ENCODE data around the gene YPEL4. TPM values are rescaled to one million over a fixed set of nuclear protein-coding genes. Genes with fewer than 3 reads are reported as not detected.

YPEL4 gene
- total RNA-seq, 3 donors from 2014 or later (not counting 1 experiment from before 2014, with no cell fraction given): 1.2 to 1.3 (median 1.2) TPM

GRCh38 chr11:57651408-57651807 lies 1.7 kb upstream of the YPEL4 start:
- intact Hi-C loops (cut with micrococcal nuclease): no loop called here
- Histone ChIP-seq H3K27ac (ENCODE audit: low read length) (no peak overlapping the region), H3K27me3 (ENCODE audit: control insufficient read depth, insufficient read depth, low read length) (peaks cover 26% of the 10 kb centered on the region), H3K36me3 (ENCODE audit: control insufficient read depth, insufficient read depth, low read length) (no peaks in the 10 kb centered on the region), H3K9me3 (ENCODE audit: control insufficient read depth, insufficient read depth, low read length) (no peaks in the 10 kb centered on the region), H3K4me3 (ENCODE audit: low read length) (no peak overlapping the region), H3K4me1 (ENCODE audit: control insufficient read depth, insufficient read depth, low read length) (peaks cover 30% of the 10 kb centered on the region)
- Mint-ChIP-seq H3K4me3 (peak overlapping the region; percentile 13), H3K9me3 (no peaks in the 10 kb centered on the region), H3K27me3 (ENCODE audit: low read depth in 2 of 2) (peaks cover 19 to 31% of the 10 kb centered on the region in 2 donors), H3K4me1 (peaks cover 30 to 41% of the 10 kb centered on the region in 2 donors), H3K27ac (peak overlapping the region in 1 of 2 donors; percentile 87), H3K36me3 (no peaks in the 10 kb centered on the region)
- no peak for TF ChIP-seq CTCF (IDR thresholded peaks at IDR 0.05)
- ATAC-seq: no peak
- 95% methylated on average over 7 of the region's 7 CpGs for WGBS (ENCODE audit: insufficient coverage)
- DNase-seq: no peak

GRCh38 chr11:57650739-57651090 lies 1.0 kb upstream of the YPEL4 start:
- intact Hi-C loops (cut with micrococcal nuclease): no loop called here

GRCh38 chr11:57648801-57649735 lies 644 bp downstream of the YPEL4 start:
- Mint-ChIP-seq H3K4me3 (peak overlapping the region; percentile 86), H3K36me3 (no peaks in the 10 kb centered on the region), H3K27me3 (ENCODE audit: low read depth in 2 of 2) (peaks cover 35 to 36% of the 10 kb centered on the region in 2 donors), H3K27ac (peak overlapping the region; percentile 78 to 87), H3K9me3 (no peaks in the 10 kb centered on the region), H3K4me1 (peaks cover 35 to 43% of the 10 kb centered on the region in 2 donors)
- peak overlapping the region; percentile 21 for H3K4me3 ChIP-seq (ENCODE audit: low read length)
- peak; percentile 51 to 59 for DNase-seq
- peaks cover 36% of the 10 kb centered on the region for H3K4me1 ChIP-seq (ENCODE audit: control insufficient read depth, insufficient read depth, low read length)
- no peak overlapping the region for H3K27ac ChIP-seq (ENCODE audit: low read length)
- peaks cover 38% of the 10 kb centered on the region for H3K27me3 ChIP-seq (ENCODE audit: control insufficient read depth, insufficient read depth, low read length)
- H3K36me3 ChIP-seq (ENCODE audit: control insufficient read depth, insufficient read depth, low read length): no peaks in the 10 kb centered on the region
- peak; percentile 11 to 25 (median 20) for ATAC-seq
- intact Hi-C loops (cut with micrococcal nuclease): loop anchor here (1.0 kb wide), 1 partner anchor 18 kb away; no protein-coding TSS in a partner anchor
- no peaks in the 10 kb centered on the region for H3K9me3 ChIP-seq (ENCODE audit: control insufficient read depth, insufficient read depth, low read length)
- no peak for TF ChIP-seq CTCF (IDR thresholded peaks at IDR 0.05)
- 8% methylated on average over 22 of the region's 23 CpGs for WGBS (ENCODE audit: insufficient coverage)

More at GRCh38 chr11:57650739-57651090, 1.0 kb upstream of the YPEL4 start:
- Mint-ChIP-seq H3K27me3 (ENCODE audit: low read depth in 2 of 2) (peaks cover 26 to 36% of the 10 kb centered on the region in 2 donors), H3K4me3 (no peak overlapping the region), H3K9me3 (no peaks in the 10 kb centered on the region), H3K36me3 (no peaks in the 10 kb centered on the region), H3K27ac (peak overlapping the region; percentile 78 to 87), H3K4me1 (peaks cover 35 to 47% of the 10 kb centered on the region in 2 donors)
- Histone ChIP-seq H3K9me3 (ENCODE audit: control insufficient read depth, insufficient read depth, low read length) (no peaks in the 10 kb centered on the region), H3K36me3 (ENCODE audit: control insufficient read depth, insufficient read depth, low read length) (no peaks in the 10 kb centered on the region), H3K4me1 (ENCODE audit: control insufficient read depth, insufficient read depth, low read length) (peaks cover 36% of the 10 kb centered on the region), H3K4me3 (ENCODE audit: low read length) (no peak overlapping the region), H3K27ac (ENCODE audit: low read length) (no peak overlapping the region), H3K27me3 (ENCODE audit: control insufficient read depth, insufficient read depth, low read length) (peaks cover 33% of the 10 kb centered on the region)
- ATAC-seq: no peak
- TF ChIP-seq CTCF (IDR thresholded peaks at IDR 0.05): no peak
- 97% methylated on average over 5 of the region's 5 CpGs for WGBS (ENCODE audit: insufficient coverage)
- DNase-seq: no peak

Data from natural killer cell (primary cell).